BE2C (cell line): Measurements from ENCODE around the gene TMPRSS2.
"Not testable (repeated sequence)": the region's sequence is repeated elsewhere in the genome, so short reads cannot be mapped to it uniquely, and the experiment has no call there.

ENCODE experiments used
- DNase-seq: peaks from one replicate; pipeline ENCODE4 v3.0.0-alpha.2; 2020
- H3K27me3 ChIP-seq: fragments of 250-450 bp; sonication (Bioruptor Pico); 2 replicates; pipeline ENCODE4 v1.5.1; 2020; ENCODE audit warnings: mild to moderate bottlenecking
- H3K36me3 ChIP-seq: fragments of 250-450 bp; sonication (Bioruptor Pico); 2 replicates; pipeline ENCODE4 v1.5.1; 2020; ENCODE audit warnings: mild to moderate bottlenecking
- H3K4me1 ChIP-seq: fragments of 250-450 bp; sonication (Bioruptor Pico); 2 replicates; pipeline ENCODE4 v1.5.1; 2020
- H3K4me3 ChIP-seq: 2 replicates; pipeline ENCODE4 v1.5.1; 2011; ENCODE audit warnings: low read depth, low read length
- H3K9me3 ChIP-seq: fragments of 250-450 bp; sonication (Bioruptor Pico); 2 replicates; pipeline ENCODE4 v1.5.1; 2020
- CTCF ChIP-seq: IDR thresholded peaks from 2 replicates; pipeline ENCODE4 v1.5.1; 2012; ENCODE audit warnings: mild to moderate bottlenecking, low read depth, low read length

The TMPRSS2 gene

GRCh38 chr21:41418393-41418792, 89.6 kb downstream of the TMPRSS2 start:
- no peaks in the 10 kb centered on the region for H3K4me1 ChIP-seq
- no peaks in the 10 kb centered on the region for H3K9me3 ChIP-seq
- no peak for DNase-seq
- no peak overlapping the region for H3K4me3 ChIP-seq
- no peaks in the 10 kb centered on the region for H3K27me3 ChIP-seq
- H3K36me3 ChIP-seq, result no peaks in the 10 kb centered on the region
- TF ChIP-seq CTCF, result no peak

- not testable (repeated sequence) for DNase-seq, H3K27me3 ChIP-seq, H3K9me3 ChIP-seq, H3K4me1 ChIP-seq, H3K4me3 ChIP-seq, H3K36me3 ChIP-seq
These were observed 90.5 kb downstream of the TMPRSS2 start for GRCh38 chr21:41417505-41417904.
